Ovary (tissue), 9 donors: ENCODE measurements around the gene COPZ1. TPM values are rescaled to one million over a fixed set of nuclear protein-coding genes. Genes with fewer than 3 reads are reported as not detected.

Experiments used
- DNase-seq, 5 donors: peaks; one replicate each; pipeline ENCODE4 v3.0.0-alpha.2; 2019 to 2020
- H3K27ac ChIP-seq, 2 donors: fragments of 200-600 bp; one replicate each; pipeline versions ENCODE4 v1.5.1 to v1.8.0; 2019 to 2022
- H3K27me3 ChIP-seq: fragments of 200-600 bp; one replicate; pipeline ENCODE4 v1.8.0; 2022
- H3K36me3 ChIP-seq: fragments of 200-600 bp; sonication (generic); one replicate; pipeline ENCODE4 v1.5.1; 2019
- H3K4me1 ChIP-seq: one replicate; pipeline ENCODE4 v1.8.1; 2013; ENCODE audit warnings: mild to moderate bottlenecking, moderate library complexity; ENCODE audit not compliant: insufficient read depth
- H3K4me3 ChIP-seq: fragments of 200-600 bp; sonication (generic); one replicate; pipeline ENCODE4 v1.5.1; 2017
- H3K9me3 ChIP-seq, 2 donors: fragments of 200-600 bp in 1 of 2; sonication (generic) in 1 of 2; one replicate each; pipeline versions ENCODE4 v1.5.1 to v1.8.1; 2013 to 2019; ENCODE audit warnings: mild to moderate bottlenecking in 1 of 2, moderate library complexity in 1 of 2
- EP300 ChIP-seq: sonication (generic); formaldehyde crosslinking; IDR thresholded peaks from one replicate; pipeline ENCODE4 v1.6.1; 2017; ENCODE audit warnings: antibody characterized with exemption
- POLR2A ChIP-seq: fragments of 450-650 bp; IDR thresholded peaks from one replicate; pipeline ENCODE4 v1.6.1; 2017; ENCODE audit warnings: antibody characterized with exemption, mild to moderate bottlenecking, moderate library complexity
- WGBS, 3 donors: extraction: QIAGEN DNeasy Blood & Tissue Kit in 1 of 3; methylation state at CpG; one replicate each; pipeline versions ENCODE4 v1.1.5 to v1.1.7; 2013 to 2017; 5-methylcytosine and 5-hydroxymethylcytosine counted together
- intact Hi-C, 4 donors: fragments of 100-400 bp; cut with DNase I; formaldehyde crosslinking; loops; one replicate each; pipeline versions ENCODE4 v1.11.0 to v1.15.1; 2022 to 2023
- polyA plus RNA-seq, 2 donors: library from polyadenylated mRNA; stranded (reverse); fragments of 200-250 nt in 1 of 2; fragments of 350-450 nt in 1 of 2; fragmentation: Illumina TruSeq in 1 of 2; extraction: RNeasy Lipid Tissue Mini Kit (QIAGEN cat#74804) in 1 of 2; gene quantifications; one replicate each; pipeline ENCODE4 v1.2.3, GENCODE V29; 2013 to 2014
- total RNA-seq, 7 donors: library from RNA; depleted of rRNA in 2 of 7; stranded (reverse); fragments of >200 nt in 2 of 7; fragmentation: NEBNext Ultra II Directional in 3 of 7; extraction: Animal tissue kit (Norgen Biotek cat#: 25700) in 3 of 7; gene quantifications; one replicate each; pipeline versions ENCODE4 v1.1.0 to v1.2.4, GENCODE V29; 2016 to 2023
- TF ChIP-seq, protein P1 (sequence below), 3 donors: fragments of 450-650 bp in 2 of 3; fragments of 200-600 bp in 1 of 3; IDR thresholded peaks; one replicate each; pipeline versions ENCODE4 v1.5.1 to v1.8.0; 2016 to 2022; ENCODE audit warnings: antibody characterized with exemption in 3 of 3, mild to moderate bottlenecking in 1 of 3
- donor health status: DM: no; HTN: no; CAD: no; lungs with moderate emphysema.
- donor health status: DM: no; HTN: no; CAD: no.
- donor health status: Bipolar disorder and iron deficiency.
- donor health status: DM: yes; HTN: yes; CAD: no.
- donor health status: DM: no; HTN: no; CAD: no.
- donor health status: DM: yes; HTN: yes; CAD: no.

The COPZ1 gene
- total and polyA plus RNA-seq, 9 donors, result 41.7 to 219 (median 108) TPM

DNA sequence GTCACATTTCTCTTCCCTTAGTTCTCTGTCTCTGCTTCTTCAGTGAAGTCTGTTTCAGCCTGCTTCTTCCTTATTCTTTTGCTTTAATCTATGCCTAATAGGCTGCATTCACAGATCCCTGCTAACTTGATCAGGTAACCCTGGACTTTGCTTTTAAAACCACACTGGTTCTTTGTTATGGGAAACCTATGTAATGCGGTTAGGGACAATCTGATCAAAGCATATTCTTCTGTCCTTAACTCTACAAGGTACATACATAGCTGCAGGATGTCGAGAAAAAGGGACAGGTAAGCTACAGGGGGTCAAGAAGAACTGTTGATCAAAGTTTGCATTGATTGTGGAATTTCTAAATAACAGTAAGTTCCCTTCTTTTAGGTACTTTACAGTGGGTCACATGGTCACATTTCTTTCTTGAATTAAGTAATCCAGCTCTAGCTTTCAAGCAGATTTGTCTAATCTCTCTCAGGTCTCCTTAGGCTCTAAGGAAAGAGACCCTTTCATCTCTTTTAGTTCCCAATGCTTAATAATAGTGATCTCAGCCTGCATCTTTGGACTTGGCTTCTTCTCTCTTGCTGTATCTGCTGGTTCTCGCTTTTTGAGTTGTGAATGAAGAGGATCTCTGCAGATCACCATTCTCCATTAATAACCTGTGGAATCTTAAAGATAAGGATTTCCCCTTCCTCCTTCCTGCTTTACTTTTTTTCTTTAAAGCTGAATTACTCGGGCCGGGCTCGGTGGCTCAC is 3.8 kb downstream of the COPZ1 start:
- H3K36me3 ChIP-seq, result no peaks in the 10 kb centered on the region
- no peaks in the 10 kb centered on the region for H3K27me3 ChIP-seq
- TF ChIP-seq POLR2A (no peak), EP300 (no peak)
- TF ChIP-seq, protein P1, sequence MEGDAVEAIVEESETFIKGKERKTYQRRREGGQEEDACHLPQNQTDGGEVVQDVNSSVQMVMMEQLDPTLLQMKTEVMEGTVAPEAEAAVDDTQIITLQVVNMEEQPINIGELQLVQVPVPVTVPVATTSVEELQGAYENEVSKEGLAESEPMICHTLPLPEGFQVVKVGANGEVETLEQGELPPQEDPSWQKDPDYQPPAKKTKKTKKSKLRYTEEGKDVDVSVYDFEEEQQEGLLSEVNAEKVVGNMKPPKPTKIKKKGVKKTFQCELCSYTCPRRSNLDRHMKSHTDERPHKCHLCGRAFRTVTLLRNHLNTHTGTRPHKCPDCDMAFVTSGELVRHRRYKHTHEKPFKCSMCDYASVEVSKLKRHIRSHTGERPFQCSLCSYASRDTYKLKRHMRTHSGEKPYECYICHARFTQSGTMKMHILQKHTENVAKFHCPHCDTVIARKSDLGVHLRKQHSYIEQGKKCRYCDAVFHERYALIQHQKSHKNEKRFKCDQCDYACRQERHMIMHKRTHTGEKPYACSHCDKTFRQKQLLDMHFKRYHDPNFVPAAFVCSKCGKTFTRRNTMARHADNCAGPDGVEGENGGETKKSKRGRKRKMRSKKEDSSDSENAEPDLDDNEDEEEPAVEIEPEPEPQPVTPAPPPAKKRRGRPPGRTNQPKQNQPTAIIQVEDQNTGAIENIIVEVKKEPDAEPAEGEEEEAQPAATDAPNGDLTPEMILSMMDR (IDR thresholded peaks at IDR 0.05), result no peak
- no peak for DNase-seq
- 69 to 78% (median 78%) methylated on average over 6 of the region's 6 CpGs for WGBS, 3 donors
- intact Hi-C loops, result loop anchor here in 1 of 4 donors (10.0 kb wide), 1 partner anchor 74 kb away; no protein-coding TSS in a partner anchor
- H3K9me3 ChIP-seq, result no peaks in the 10 kb centered on the region
- peaks cover 5% of the 10 kb centered on the region for H3K4me1 ChIP-seq
- H3K4me3 ChIP-seq, result no peak overlapping the region
- H3K27ac ChIP-seq, result no peak overlapping the region

- WGBS, 3 donors, result 69 to 72% (median 71%) methylated on average over 5 of the region's 5 CpGs
- Histone ChIP-seq H3K4me3 (no peak overlapping the region), H3K36me3 (no peaks in the 10 kb centered on the region), H3K27me3 (no peaks in the 10 kb centered on the region), H3K27ac (no peak overlapping the region), H3K4me1 (peaks cover 3% of the 10 kb centered on the region), H3K9me3 (no peaks in the 10 kb centered on the region)
- intact Hi-C loops, result loop anchor here in 2 of 4 donors (5.0 to 10.0 kb wide), 2 partner anchors 38 to 75 kb away; no protein-coding TSS in a partner anchor
- DNase-seq, result no peak
- TF ChIP-seq, protein P1 (IDR thresholded peaks at IDR 0.05), result no peak
- TF ChIP-seq EP300 (no peak), POLR2A (no peak)
Observed at GRCh38 chr12:54329759-54330158, 4.8 kb downstream of the COPZ1 start.

- Histone ChIP-seq H3K9me3 (no peaks in the 10 kb centered on the region), H3K27me3 (no peaks in the 10 kb centered on the region), H3K4me3 (no peak overlapping the region), H3K27ac (no peak overlapping the region), H3K4me1 (peaks cover 3% of the 10 kb centered on the region), H3K36me3 (no peaks in the 10 kb centered on the region)
- DNase-seq, result no peak
- intact Hi-C loops, result loop anchor here in 2 of 4 donors (5.0 kb wide), 1 partner anchor 37 kb away; no protein-coding TSS in a partner anchor
- 67 to 70% (median 69%) methylated on average over 3 of the region's 3 CpGs for WGBS, 3 donors
- TF ChIP-seq EP300 (no peak), POLR2A (no peak)
- TF ChIP-seq, protein P1 (IDR thresholded peaks at IDR 0.05), result no peak
Observed at GRCh38 chr12:54330442-54330841, 5.5 kb downstream of the COPZ1 start.

DNA sequence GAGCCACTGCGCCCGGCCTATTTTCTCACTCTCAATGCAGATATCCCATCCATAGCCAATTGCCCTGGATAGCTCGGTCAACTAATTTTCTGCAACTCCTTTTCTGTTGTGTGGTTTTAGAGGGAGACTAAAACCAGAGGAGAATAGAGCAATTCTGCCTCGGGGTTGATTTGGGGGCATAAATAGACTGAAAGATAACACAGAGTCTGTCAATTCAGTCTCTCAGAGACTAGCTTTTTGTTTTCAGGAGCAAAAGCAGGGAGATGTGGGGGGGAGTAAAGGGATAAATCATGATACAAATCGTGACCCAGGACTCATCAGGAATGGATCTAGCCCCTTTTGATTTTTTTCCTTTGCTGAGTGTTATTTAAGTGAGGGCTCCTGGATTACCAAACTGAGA is 6.5 kb downstream of the COPZ1 start:
- 75 to 79% (median 78%) methylated on average over 5 of the region's 5 CpGs for WGBS, 3 donors
- no peak overlapping the region for H3K27ac ChIP-seq
- intact Hi-C loops, result loop anchor here in 2 of 4 donors (5.0 kb wide), 1 partner anchor 36 kb away; no protein-coding TSS in a partner anchor
- H3K4me1 ChIP-seq, result peaks cover 3% of the 10 kb centered on the region
- DNase-seq, result no peak
- no peak overlapping the region for H3K4me3 ChIP-seq
- no peaks in the 10 kb centered on the region for H3K36me3 ChIP-seq
- no peak for TF ChIP-seq EP300
- TF ChIP-seq, protein P1 (IDR thresholded peaks at IDR 0.05), result no peak
- no peak for TF ChIP-seq POLR2A
- no peaks in the 10 kb centered on the region for H3K27me3 ChIP-seq
- no peaks in the 10 kb centered on the region for H3K9me3 ChIP-seq
